Stomach (tissue), 9 donors: ENCODE measurements around the gene RER1. TPM values are rescaled to one million over a fixed set of nuclear protein-coding genes. Genes with fewer than 3 reads are reported as not detected.

Experiments
- DNase-seq, 2 donors: peaks; one replicate each; pipeline versions ENCODE4 v3.0.0 to v3.0.0-alpha.2; 2013 to 2019
- H3K27ac ChIP-seq, 5 donors: fragments of 200-600 bp in 4 of 5; sonication (generic) in 4 of 5; one replicate each; pipeline ENCODE4 v1.5.1; 2013 to 2019; ENCODE audit warnings: mild to moderate bottlenecking in 1 of 5, moderate library complexity in 1 of 5
- H3K27me3 ChIP-seq, 3 donors: fragments of 200-600 bp; sonication (generic); one replicate each; pipeline ENCODE4 v1.5.1; 2017 to 2019; ENCODE audit warnings: mixed run types in 1 of 3
- H3K36me3 ChIP-seq, 4 donors: fragments of 200-600 bp; sonication (generic); 1 replicate in 3 of 4; 2 replicates in 1 of 4; pipeline ENCODE4 v1.5.1; 2016 to 2019
- H3K4me1 ChIP-seq, 4 donors: fragments of 200-600 bp; sonication (generic); one replicate each; pipeline ENCODE4 v1.5.1; 2016 to 2019
- H3K4me3 ChIP-seq, 4 donors: fragments of 200-600 bp; sonication (generic) in 3 of 4; one replicate each; pipeline ENCODE4 v1.5.1; 2016 to 2019; ENCODE audit warnings: mild to moderate bottlenecking in 1 of 4
- H3K9me3 ChIP-seq, 4 donors: fragments of 200-600 bp; sonication (generic); one replicate each; pipeline ENCODE4 v1.5.1; 2016 to 2019
- CTCF ChIP-seq, 7 experiments: fragments of 450-650 bp in 4 of 7; fragments of 200-600 bp in 3 of 7; sonication (generic) in 3 of 7; IDR thresholded peaks; one replicate each; pipeline ENCODE4 v1.5.1; 2016 to 2019; ENCODE audit warnings: antibody characterized with exemption in 7 of 7, control low read depth in 2 of 7, mild to moderate bottlenecking in 1 of 7
- EP300 ChIP-seq: sonication (generic); formaldehyde crosslinking; IDR thresholded peaks from one replicate; pipeline ENCODE4 v1.6.1; 2017; ENCODE audit warnings: antibody characterized with exemption
- POLR2A ChIP-seq, 4 donors: fragments of 450-650 bp; IDR thresholded peaks; one replicate each; pipeline ENCODE4 v1.6.1; 2016; ENCODE audit warnings: antibody characterized with exemption in 4 of 4, control low read depth in 2 of 4, mild to moderate bottlenecking in 1 of 4, moderate library complexity in 1 of 4
- POLR2AphosphoS5 ChIP-seq, 3 donors: sonication (generic); formaldehyde crosslinking; IDR thresholded peaks; one replicate each; pipeline ENCODE4 v1.6.1; 2016; ENCODE audit warnings: antibody characterized with exemption in 3 of 3
- WGBS, 5 donors: extraction: QIAGEN DNeasy Blood & Tissue Kit in 3 of 5; methylation state at CpG; one replicate each; pipeline versions ENCODE4 v1.1.5 to v1.1.7; 2013 to 2018; 5-methylcytosine and 5-hydroxymethylcytosine counted together
- intact Hi-C: fragments of 100-400 bp; cut with DNase I; formaldehyde crosslinking; loops from one replicate; pipeline ENCODE4 v1.15.1; 2023; ENCODE audit warnings: low total_unique reads
- polyA plus RNA-seq, 3 donors: library from polyadenylated mRNA; stranded (reverse); fragments of 200-250 nt; gene quantifications; one replicate each; pipeline ENCODE4 v1.2.3, GENCODE V29; 2013
- total RNA-seq, 5 donors: library from RNA; depleted of rRNA; stranded (reverse); fragments of >200 nt; gene quantifications; one replicate each; pipeline versions ENCODE4 v1.1.0 to v1.2.3, GENCODE V29; 2014 to 2016
- donor health status: healthy with polysubstance abuse.
- donor health status: Bipolar disorder and iron deficiency.
- donor health status: healthy.

Gene RER1
- total and polyA plus RNA-seq, 8 donors = 38.2 to 73.6 (median 66.7) TPM

- Histone ChIP-seq H3K4me1 (peaks cover 0 to 8% (median 2%) of the 10 kb centered on the region in 4 donors), H3K27ac (no peak overlapping the region), H3K36me3 (no peaks in the 10 kb centered on the region), H3K27me3 (peaks cover 0 to 85% (median 10%) of the 10 kb centered on the region in 3 donors), H3K4me3 (no peak overlapping the region), H3K9me3 (no peaks in the 10 kb centered on the region)
- intact Hi-C loops = no loop called here
- TF ChIP-seq POLR2A (IDR thresholded peaks at IDR 0.05) = no peak
- no peak for TF ChIP-seq EP300
- no peak for TF ChIP-seq CTCF (IDR thresholded peaks at IDR 0.05)
- TF ChIP-seq POLR2AphosphoS5 (IDR thresholded peaks at IDR 0.05) = no peak
- no peak for DNase-seq
- WGBS, 5 donors = 60 to 82% (median 75%) methylated on average over 3 to 10 of the region's 10 CpGs
These were observed 62.6 kb downstream of the RER1 start for GRCh38 chr1:2454227-2454626.

Other genes starting within 250 kb of the RER1 start
- gene FAAP20, start 197.1 kb upstream of the RER1 start, total RNA-seq = 100 to 1,000 TPM in 1 of 5 donors, 10 to 100 TPM in 3, 1 to 10 TPM in 1; 8.2 to 170 (median 25.8) TPM
- 100 to 1,000 TPM in 2 of 3 donors, 10 to 100 TPM in 1; 91.3 to 120 (median 101) TPM for gene FAAP20, start 197.1 kb upstream of the RER1 start, polyA plus RNA-seq
- gene SKI, start 163.5 kb upstream of the RER1 start, total RNA-seq = 10 to 100 TPM; 18.7 to 84.0 (median 32.7) TPM
- 10 to 100 TPM in 2 of 3 donors, 1 to 10 TPM in 1; 7.4 to 14.8 (median 13.9) TPM for gene SKI, start 163.5 kb upstream of the RER1 start, polyA plus RNA-seq
- gene MORN1, start 287 bp upstream of the RER1 start, total RNA-seq = 10 to 100 TPM in 3 of 5 donors, 1 to 10 TPM in 2; 3.1 to 18.1 (median 15.8) TPM
- 1 to 10 TPM; 2.6 to 5.7 (median 3.7) TPM for gene MORN1, start 287 bp upstream of the RER1 start, polyA plus RNA-seq
- 10 to 100 TPM in 3 of 5 donors, 1 to 10 TPM in 1, under 1 TPM in 1; 0.87 to 27.2 (median 17.6) TPM for gene PEX10, start 20.7 kb downstream of the RER1 start, total RNA-seq
- 10 to 100 TPM; 14.8 to 16.5 (median 15.0) TPM for gene PEX10, start 20.7 kb downstream of the RER1 start, polyA plus RNA-seq
- 1 to 10 TPM in 2 of 5 donors, under 1 TPM in 1, not detected in 2; 0.55 to 4.5 (median 1.3) TPM for gene PLCH2, start 84.4 kb downstream of the RER1 start, total RNA-seq
- 10 to 100 TPM in 1 of 3 donors, under 1 TPM in 2; 0.75 to 24.9 (median 0.76) TPM for gene PLCH2, start 84.4 kb downstream of the RER1 start, polyA plus RNA-seq
- 10 to 100 TPM in 4 of 5 donors, 1 to 10 TPM in 1; 6.4 to 86.0 (median 27.9) TPM for gene PANK4, start 134.8 kb downstream of the RER1 start, total RNA-seq
- gene PANK4, start 134.8 kb downstream of the RER1 start, polyA plus RNA-seq = 10 to 100 TPM in 2 of 3 donors, 1 to 10 TPM in 1; 7.6 to 17.2 (median 15.6) TPM
- gene HES5, start 138.4 kb downstream of the RER1 start, total RNA-seq = 1 to 10 TPM in 1 of 5 donors, not detected in 4; 9.6 TPM
- under 1 TPM in 1 of 3 donors, not detected in 2; 0.25 TPM for gene HES5, start 138.4 kb downstream of the RER1 start, polyA plus RNA-seq
- 100 to 1,000 TPM in 3 of 5 donors, 10 to 100 TPM in 2; 33.2 to 413 (median 301) TPM for gene TNFRSF14, start 164.5 kb downstream of the RER1 start, total RNA-seq
- 100 to 1,000 TPM in 1 of 3 donors, 10 to 100 TPM in 2; 58.0 to 128 (median 64.8) TPM for gene TNFRSF14, start 164.5 kb downstream of the RER1 start, polyA plus RNA-seq
- 100 to 1,000 TPM in 1 of 5 donors, 10 to 100 TPM in 3, 1 to 10 TPM in 1; 8.5 to 668 (median 21.0) TPM for gene PRXL2B, start 194.9 kb downstream of the RER1 start, total RNA-seq
- 10 to 100 TPM; 18.9 to 23.8 (median 20.9) TPM for gene PRXL2B, start 194.9 kb downstream of the RER1 start, polyA plus RNA-seq
- 100 to 1,000 TPM in 1 of 5 donors, 10 to 100 TPM in 1, 1 to 10 TPM in 3; 1.3 to 190 (median 4.5) TPM for gene MMEL1, start 241.2 kb downstream of the RER1 start, total RNA-seq
- 10 to 100 TPM; 20.5 to 27.3 (median 26.7) TPM for gene MMEL1, start 241.2 kb downstream of the RER1 start, polyA plus RNA-seq